Neural cell (in vitro differentiated cells): ENCODE measurements around the gene SLC12A7. TPM values are rescaled to one million over a fixed set of nuclear protein-coding genes. Genes with fewer than 3 reads are reported as not detected.

Experiments
- H2AFZ ChIP-seq: fragments of 200-600, 300-800 bp; sonication (generic), shearing (Covaris generic); 2 replicates; pipeline ENCODE4 v1.6.0; 2014; ENCODE audit warnings: low read depth, mild to moderate bottlenecking, antibody characterized with exemption, low read length, moderate library complexity
- H3F3A ChIP-seq: fragments of 200-600 bp; shearing (Covaris generic); 2 replicates; pipeline ENCODE4 v1.6.1; 2016; ENCODE audit warnings: mild to moderate bottlenecking, moderate library complexity, mixed read lengths, antibody characterized with exemption, low read length; ENCODE audit not compliant: insufficient read depth, poor library complexity, severe bottlenecking
- H3K27ac ChIP-seq: fragments of 200-600, 300-800 bp; sonication (generic), shearing (Covaris generic); 2 replicates; pipeline ENCODE4 v1.5.1; 2014; ENCODE audit warnings: mild to moderate bottlenecking, low read length, moderate library complexity
- H3K27me3 ChIP-seq: fragments of 300-800, 200-600 bp; sonication (generic), shearing (Covaris generic); 2 replicates; pipeline ENCODE4 v1.6.0; 2014; ENCODE audit warnings: mild to moderate bottlenecking, low read depth, low read length, moderate library complexity; ENCODE audit not compliant: insufficient read depth
- H3K36me3 ChIP-seq: fragments of 300-800, 200-600 bp; sonication (generic), shearing (Covaris generic); 2 replicates; pipeline ENCODE4 v1.5.1; 2014; ENCODE audit warnings: mild to moderate bottlenecking, antibody characterized with exemption, low read length, moderate library complexity; ENCODE audit not compliant: insufficient read depth
- H3K4me2 ChIP-seq: fragments of 300-800, 200-600 bp; sonication (generic), shearing (Covaris generic); 2 replicates; pipeline ENCODE4 v1.6.0; 2014; ENCODE audit warnings: mild to moderate bottlenecking, low read length
- H3K4me3 ChIP-seq: fragments of 300-800, 200-600 bp; sonication (generic), shearing (Covaris generic); 2 replicates; pipeline ENCODE4 v1.5.1; 2014; ENCODE audit warnings: mild to moderate bottlenecking, low read length, moderate library complexity
- H3K79me2 ChIP-seq: fragments of 200-600 bp; shearing (Covaris generic); replicated peaks from 2 replicates; pipeline ENCODE4 v1.6.0; 2014; ENCODE audit warnings: mild to moderate bottlenecking, low read length, moderate library complexity; ENCODE audit not compliant: insufficient read depth
- H3K9ac ChIP-seq: fragments of 300-800, 200-600 bp; sonication (generic), shearing (Covaris generic); 2 replicates; pipeline ENCODE4 v1.6.1; 2016; ENCODE audit warnings: mild to moderate bottlenecking, low read length, mixed read lengths
- H3K9me2 ChIP-seq: fragments of 200-600 bp; shearing (Covaris generic); 2 replicates; pipeline ENCODE4 v1.6.1; 2016; ENCODE audit warnings: mild to moderate bottlenecking, low read length, mixed read lengths; ENCODE audit not compliant: insufficient read depth
- H3K9me3 ChIP-seq: fragments of 200-600, 300-800 bp; sonication (generic), shearing (Covaris generic); 2 replicates; pipeline ENCODE4 v1.6.1; 2016; ENCODE audit warnings: mild to moderate bottlenecking, mixed run types, low read length, moderate library complexity, mixed read lengths
- H4K20me1 ChIP-seq: fragments of 200-600 bp; shearing (Covaris generic); 2 replicates; pipeline ENCODE4 v1.6.1; 2016; ENCODE audit warnings: mild to moderate bottlenecking, mixed run types; ENCODE audit not compliant: insufficient read depth
- CTCF ChIP-seq: fragments of 450-650 bp; IDR thresholded peaks from 2 replicates; pipeline ENCODE4 v1.5.1; 2014; ENCODE audit warnings: antibody characterized with exemption, mild to moderate bottlenecking, moderate library complexity; ENCODE audit not compliant: poor library complexity, severe bottlenecking
- EP300 ChIP-seq: fragments of 450-650 bp; conservative IDR thresholded peaks from 2 replicates; pipeline ENCODE4 v1.6.1; 2014; ENCODE audit warnings: antibody characterized with exemption, mild to moderate bottlenecking, moderate library complexity; ENCODE audit not compliant: poor library complexity, severe bottlenecking
- EZH2 ChIP-seq: fragments of 200-600, 300-800 bp; shearing (Covaris generic), sonication (generic); IDR thresholded peaks from 2 replicates; pipeline ENCODE4 v1.6.1; 2014; ENCODE audit warnings: antibody characterized with exemption, low read length, borderline replicate concordance, mild to moderate bottlenecking; ENCODE audit not compliant: insufficient read depth, poor library complexity, severe bottlenecking
- MXI1 ChIP-seq: fragments of 450-650 bp; conservative IDR thresholded peaks from 2 replicates; pipeline ENCODE4 v1.6.1; 2014; ENCODE audit warnings: antibody characterized with exemption, mild to moderate bottlenecking; ENCODE audit not compliant: poor library complexity, severe bottlenecking
- POLR2AphosphoS5 ChIP-seq: IDR thresholded peaks from 2 replicates; pipeline ENCODE4 v1.6.1; 2012
- RAD21 ChIP-seq: fragments of 450-650 bp; conservative IDR thresholded peaks from 2 replicates; pipeline ENCODE4 v1.6.1; 2014; ENCODE audit warnings: antibody characterized with exemption, mild to moderate bottlenecking, moderate library complexity
- REST ChIP-seq: IDR thresholded peaks from 2 replicates; pipeline ENCODE4 v1.6.1; 2012; ENCODE audit warnings: borderline replicate concordance
- SMC3 ChIP-seq: fragments of 450-650 bp; conservative IDR thresholded peaks from 2 replicates; pipeline ENCODE4 v1.6.1; 2014; ENCODE audit warnings: antibody characterized with exemption, mild to moderate bottlenecking, moderate library complexity; ENCODE audit not compliant: poor library complexity
- TAF1 ChIP-seq: IDR thresholded peaks from 2 replicates; pipeline ENCODE4 v1.6.1; 2012; ENCODE audit warnings: low read depth
- polyA plus RNA-seq: library from polyadenylated mRNA; depleted of rRNA; stranded (reverse); fragments of >200 nt; gene quantifications from 2 replicates; pipeline ENCODE4 v1.2.3, GENCODE V29; 2014

Gene SLC12A7
- polyA plus RNA-seq, 1 donor from 2014 or later: 4.5 TPM

GRCh38 chr5:1131726-1132125 is 19.9 kb upstream of the SLC12A7 start:
- Histone ChIP-seq H3K4me3 (no peak overlapping the region), H3F3A (no peaks in the 10 kb centered on the region), H3K36me3 (no peaks in the 10 kb centered on the region), H4K20me1 (no peaks in the 10 kb centered on the region), H3K9me2 (no peaks in the 10 kb centered on the region), H3K9ac (no peak overlapping the region), H2AFZ (no peak overlapping the region), H3K27me3 (no peaks in the 10 kb centered on the region), H3K4me2 (no peak overlapping the region), H3K27ac (no peak overlapping the region), H3K79me2 (no peaks in the 10 kb centered on the region), H3K9me3 (no peaks in the 10 kb centered on the region)
- no peak for TF ChIP-seq SMC3
- TF ChIP-seq MXI1: no peak
- TF ChIP-seq POLR2AphosphoS5: no peak
- no peak for TF ChIP-seq TAF1
- no peak for TF ChIP-seq CTCF
- no peak for TF ChIP-seq EZH2
- no peak for TF ChIP-seq REST
- TF ChIP-seq EP300: no peak
- TF ChIP-seq RAD21: no peak

- H3K4me2 ChIP-seq: no peak overlapping the region
- H3K36me3 ChIP-seq: no peaks in the 10 kb centered on the region
- no peak overlapping the region for H3K4me3 ChIP-seq
- H3K27me3 ChIP-seq: no peaks in the 10 kb centered on the region
- H2AFZ ChIP-seq: no peak overlapping the region
- no peaks in the 10 kb centered on the region for H3F3A ChIP-seq
- H4K20me1 ChIP-seq: no peaks in the 10 kb centered on the region
- no peaks in the 10 kb centered on the region for H3K79me2 ChIP-seq
- H3K9ac ChIP-seq: no peak overlapping the region
- H3K9me2 ChIP-seq: no peaks in the 10 kb centered on the region
- no peaks in the 10 kb centered on the region for H3K9me3 ChIP-seq
- TF ChIP-seq REST (no peak), MXI1 (no peak), EZH2 (no peak), TAF1 (no peak), SMC3 (no peak), EP300 (no peak), RAD21 (no peak), CTCF (no peak), POLR2AphosphoS5 (no peak)
- no peak overlapping the region for H3K27ac ChIP-seq
Observed at GRCh38 chr5:1131191-1131621, 19.3 kb upstream of the SLC12A7 start.
